Measurements from ENCODE around the gene ARHGAP21.

The ARHGAP21 gene

DNA sequence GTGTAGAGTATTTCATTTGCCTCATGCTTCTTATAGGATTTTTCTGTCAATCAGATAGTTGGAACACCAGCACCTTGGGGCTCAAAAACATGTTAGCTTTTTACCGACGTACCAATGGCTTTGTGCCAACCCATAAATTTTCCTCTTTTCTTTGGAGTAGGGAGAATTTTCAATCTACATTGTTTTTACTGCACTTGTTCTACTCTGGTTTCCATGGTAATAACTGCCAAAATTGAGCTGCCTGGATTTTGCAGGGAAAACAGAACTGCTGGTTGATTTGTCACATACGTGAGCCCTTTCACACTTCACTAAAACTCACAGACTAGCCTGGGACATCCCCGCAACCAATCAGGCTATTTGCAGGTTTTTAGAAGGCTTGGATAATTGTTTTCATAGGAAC lies 189.7 kb downstream of the ARHGAP21 start:
- no peak for DNase-seq (ENCODE audit: low spot score)

Data from ecto neural progenitor cell (in vitro differentiated cells).